K562 (cell line): ENCODE data around the gene AMMECR1L. TPM values are rescaled to one million over a fixed set of nuclear protein-coding genes. Genes with fewer than 3 reads are reported as not detected.

Experiments
- ATAC-seq: fragments of 200-7000 bp; cut with Tn5 transposase; 3 replicates; pipeline ENCODE4 v1.9.1; 2020; ENCODE audit warnings: moderate library complexity
- BruUV-seq: library from RNA; stranded (reverse); fragments of 400-500 nt; replicated peaks from 2 replicates; lab custom pipeline; 2021; lab: Mats Ljungman, UMichigan
- CTCF ChIA-PET: fragments of 300-600 bp; formaldehyde crosslinking; extraction: SDS; loops from one replicate; lab custom pipeline; 2021; ENCODE audit warnings: low intra/inter-chr PET ratio; lab: Yijun Ruan, JAX
- POLR2A ChIA-PET: fragments of 300-600, 350-650 bp; sonication (Branson Sonifier 250); formaldehyde crosslinking; extraction: SDS; loops from one replicate; lab custom pipeline; 2021; ENCODE audit warnings: antibody characterized with exemption, inconsistent platforms; lab: Yijun Ruan, JAX
- DNase-seq, 4 experiments: peaks; one replicate each; pipeline versions ENCODE4 v3.0.0 to v3.0.0-alpha.2; 2011 to 2018; ENCODE audit warnings: low spot score in 3 of 4, mixed read lengths in 3 of 4; ENCODE audit errors: extremely low read depth in 1 of 4
- FAIRE-seq: peaks from 2 replicates; lab custom pipeline; 2011; peaks lifted over from hg19 to GRCh38; lab: Jason Lieb, UNC
- H2AFZ ChIP-seq: 2 replicates; pipeline ENCODE4 v1.6.0; 2011; ENCODE audit warnings: low read depth, low read length, control low read depth, inconsistent platforms
- H3K27ac ChIP-seq: fragments of 200-600 bp; 3 replicates; pipeline ENCODE4 v1.8.0; 2011; ENCODE audit warnings: low read depth, mild to moderate bottlenecking, control low read depth, inconsistent platforms, low read length, moderate library complexity, mixed read lengths; ENCODE audit errors: extremely low read depth
- H3K27me3 ChIP-seq, 2 experiments: fragments of 300-600 bp in 1 of 2; 2 replicates in 1 of 2; 3 replicates in 1 of 2; pipeline versions ENCODE4 v1.6.0 to v1.8.0; 2011; ENCODE audit warnings: inconsistent platforms in 2 of 2, low read length in 2 of 2, mild to moderate bottlenecking in 1 of 2, mixed read lengths in 1 of 2, moderate library complexity in 1 of 2; ENCODE audit not compliant: control insufficient read depth in 2 of 2, insufficient read depth in 2 of 2
- H3K36me3 ChIP-seq: fragments of 300-600 bp; 3 replicates; pipeline ENCODE4 v1.8.0; 2011; ENCODE audit warnings: mild to moderate bottlenecking, low read length, inconsistent platforms; ENCODE audit not compliant: control insufficient read depth, insufficient read depth
- H3K4me1 ChIP-seq, 2 experiments: fragments of 200-600 bp in 1 of 2; replicated peaks in 1 of 2; 2 replicates in 1 of 2; 3 replicates in 1 of 2; pipeline versions ENCODE4 v1.5.1 to v1.8.0; 2011; ENCODE audit warnings: inconsistent platforms in 2 of 2, low read length in 2 of 2, mild to moderate bottlenecking in 1 of 2, mixed read lengths in 1 of 2, moderate library complexity in 1 of 2; ENCODE audit not compliant: control insufficient read depth in 2 of 2, insufficient read depth in 2 of 2
- H3K4me2 ChIP-seq: 2 replicates; pipeline ENCODE4 v1.6.1; 2011; ENCODE audit warnings: low read length, control low read depth, inconsistent platforms, mixed read lengths; ENCODE audit not compliant: insufficient read depth
- H3K4me3 ChIP-seq: fragments of 200-600 bp; sonication (generic), shearing (Covaris generic); 2 replicates; pipeline ENCODE4 v1.5.1; 2016; ENCODE audit warnings: control low read depth, inconsistent platforms
- H3K79me2 ChIP-seq: fragments of 200-600 bp; 3 replicates; pipeline ENCODE4 v1.8.0; 2011; ENCODE audit warnings: low read length, inconsistent platforms; ENCODE audit not compliant: control insufficient read depth, insufficient read depth
- H3K9ac ChIP-seq, 2 experiments: 2 replicates each; pipeline versions ENCODE4 v1.6.0 to v1.6.1; 2011; ENCODE audit warnings: low read depth in 2 of 2, low read length in 2 of 2, control low read depth in 1 of 2, inconsistent platforms in 1 of 2, mild to moderate bottlenecking in 1 of 2, mixed read lengths in 1 of 2; ENCODE audit not compliant: insufficient read depth in 1 of 2
- H3K9me1 ChIP-seq: one replicate; pipeline ENCODE4 v1.6.0; 2011; ENCODE audit warnings: inconsistent platforms, mild to moderate bottlenecking, low read length, moderate library complexity; ENCODE audit not compliant: control insufficient read depth, insufficient read depth
- H3K9me3 ChIP-seq: replicated peaks from 2 replicates; pipeline ENCODE4 v1.5.1; 2011; ENCODE audit warnings: low read depth, low read length, inconsistent platforms; ENCODE audit not compliant: control insufficient read depth, insufficient read depth
- H4K20me1 ChIP-seq: replicated peaks from 2 replicates; pipeline ENCODE4 v1.6.1; 2011; ENCODE audit warnings: low read length, inconsistent platforms, mixed read lengths; ENCODE audit not compliant: control insufficient read depth, insufficient read depth
- JUN ChIP-seq, 2 experiments: sonication (generic) in 1 of 2; formaldehyde crosslinking in 1 of 2; IDR thresholded peaks; 2 replicates each; pipeline versions ENCODE4 v1.6.1 to v1.8.0; 2012 to 2022; ENCODE audit warnings: borderline replicate concordance in 2 of 2, mild to moderate bottlenecking in 2 of 2, improper control_type of control experiment in 1 of 2, low read depth in 1 of 2, low read length in 1 of 2, missing genetic modification reagents in 1 of 2
- RBM17 ChIP-seq: fragments of 200-400 bp; formaldehyde crosslinking; IDR thresholded peaks from 2 replicates; pipeline ENCODE4 v1.6.1; 2017; ENCODE audit warnings: low read depth, mild to moderate bottlenecking, low read length, borderline replicate concordance
- RCOR1 ChIP-seq, 2 experiments: IDR thresholded peaks; 2 replicates each; pipeline ENCODE4 v1.6.1; 2012; ENCODE audit warnings: low read depth in 2 of 2, low read length in 2 of 2, borderline replicate concordance in 1 of 2, improper control_type of control experiment in 1 of 2
- ZFP36 ChIP-seq: fragments of 150-350 bp; IDR thresholded peaks from 2 replicates; pipeline ENCODE4 v1.6.1; 2018; ENCODE audit warnings: low read length, low read depth; ENCODE audit not compliant: partially characterized antibody
- WGBS: fragments of 100-300 bp; shearing (Covaris generic); methylation state at CpG from one replicate; pipeline ENCODE4 v1.1.6; 2016; ENCODE audit warnings: low coverage, mixed read lengths; ENCODE audit not compliant: insufficient coverage; ENCODE audit errors: missing lambda C conversion rate; 5-methylcytosine and 5-hydroxymethylcytosine counted together
- in situ Hi-C: fragments of 300-500 bp; cut with MboI; formaldehyde crosslinking; loops from 4 replicates; pipeline ENCODE4 v1.15.0; 2018; ENCODE audit warnings: inconsistent platforms, mixed read lengths
- intact Hi-C: fragments of 100-400 bp; cut with micrococcal nuclease; formaldehyde crosslinking; loops from 2 replicates; pipeline ENCODE4 v1.14.2; 2022
- polyA plus RNA-seq, 8 experiments: library from polyadenylated mRNA; depleted of rRNA in 4 of 8; stranded (reverse) in 5 of 8; unstranded in 3 of 8; fragments of >200 nt; fragmentation: Nextera tagmentation in 2 of 8; fragmentation: Illumina TruSeq in 1 of 8; extraction: Ambion mirVana in 2 of 8; extraction: Trizol in 1 of 8; gene quantifications; 2 replicates each; pipeline versions ENCODE4 v1.2.1 to v1.2.3, GENCODE V29; 2011 to 2014; ENCODE audit warnings: inconsistent platforms in 1 of 8, missing spikeins in 1 of 8
- total RNA-seq, 7 experiments: library from RNA; depleted of rRNA in 6 of 7; stranded (reverse); fragments of >200 nt in 6 of 7; fragmentation: Illumina TruSeq in 2 of 7; extraction: Trizol in 2 of 7; gene quantifications; 2 replicates each; pipeline versions ENCODE4 v1.2.1 to v1.2.3, GENCODE V29; 2011 to 2021; ENCODE audit warnings: low replicate concordance in 1 of 7
- TF ChIP-seq, protein P1 (sequence below): sonication (generic); formaldehyde crosslinking; IDR thresholded peaks from 2 replicates; pipeline ENCODE4 v1.8.0; 2022; ENCODE audit warnings: mild to moderate bottlenecking, missing genetic modification reagents
- TF ChIP-seq, protein P2 (sequence below): fragments of 450-650 bp; formaldehyde crosslinking; IDR thresholded peaks from 2 replicates; pipeline ENCODE4 v1.4.0; 2020; ENCODE audit warnings: mild to moderate bottlenecking, moderate library complexity

AMMECR1L gene
- total and polyA plus RNA-seq, 9 of the 15 experiments (the other 6 are each of a cell fraction or from before 2014, with no cell fraction given) = 3.7 to 15.3 (median 9.1) TPM

DNA sequence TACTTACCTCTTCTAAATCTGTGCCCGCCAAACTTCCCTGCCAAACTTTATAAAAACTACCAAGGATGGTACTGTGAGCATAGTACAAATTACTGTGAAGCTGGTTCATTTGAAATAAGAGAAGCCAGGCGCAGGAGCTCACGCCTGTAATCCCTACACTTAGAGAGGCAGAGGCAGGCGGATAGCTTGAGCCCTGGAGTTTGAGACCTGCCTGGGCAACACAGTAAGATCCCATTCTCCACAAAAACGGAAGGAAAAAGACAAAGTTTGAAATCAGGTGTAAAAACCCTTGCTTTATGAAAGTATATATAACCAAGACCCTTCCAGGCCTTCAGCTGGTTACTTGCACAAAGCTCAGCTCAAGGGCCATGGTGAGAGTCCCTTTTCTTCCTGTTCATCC, 5.9 kb downstream of the AMMECR1L start:
- H4K20me1 ChIP-seq = no peaks in the 10 kb centered on the region; the same call in 1 of the 2 replicates
- ChIA-PET POLR2A (interaction anchor here (0.6 to 0.7 kb wide), 2 partner anchors 143 to 586 kb away, joined by 3 to 4 read pairs; partner anchors contain the start of gene ERCC3), CTCF (no interaction called here)
- no peak overlapping the region for H3K9ac ChIP-seq
- no TSS peak for BruUV-seq
- peaks cover 62% of the 10 kb centered on the region for H3K36me3 ChIP-seq
- no peak overlapping the region for H3K4me3 ChIP-seq
- H3K79me2 ChIP-seq = peaks cover 83% of the 10 kb centered on the region
- H3K9me1 ChIP-seq = no peaks in the 10 kb centered on the region
- FAIRE-seq = no peak
- ATAC-seq = no peak
- no peaks in the 10 kb centered on the region for H3K9me3 ChIP-seq
- intact Hi-C loops = loop anchor here (10.0 kb wide), 1 partner anchor 85 kb away; no protein-coding TSS in a partner anchor
- no peak overlapping the region for H2AFZ ChIP-seq
- H3K27me3 ChIP-seq = no peaks in the 10 kb centered on the region
- no peak overlapping the region for H3K27ac ChIP-seq
- H3K4me2 ChIP-seq = no peak overlapping the region
- in situ Hi-C loops = no loop called here
- 81% methylated on average over 5 of the region's 5 CpGs for WGBS
- TF ChIP-seq, protein P1, sequence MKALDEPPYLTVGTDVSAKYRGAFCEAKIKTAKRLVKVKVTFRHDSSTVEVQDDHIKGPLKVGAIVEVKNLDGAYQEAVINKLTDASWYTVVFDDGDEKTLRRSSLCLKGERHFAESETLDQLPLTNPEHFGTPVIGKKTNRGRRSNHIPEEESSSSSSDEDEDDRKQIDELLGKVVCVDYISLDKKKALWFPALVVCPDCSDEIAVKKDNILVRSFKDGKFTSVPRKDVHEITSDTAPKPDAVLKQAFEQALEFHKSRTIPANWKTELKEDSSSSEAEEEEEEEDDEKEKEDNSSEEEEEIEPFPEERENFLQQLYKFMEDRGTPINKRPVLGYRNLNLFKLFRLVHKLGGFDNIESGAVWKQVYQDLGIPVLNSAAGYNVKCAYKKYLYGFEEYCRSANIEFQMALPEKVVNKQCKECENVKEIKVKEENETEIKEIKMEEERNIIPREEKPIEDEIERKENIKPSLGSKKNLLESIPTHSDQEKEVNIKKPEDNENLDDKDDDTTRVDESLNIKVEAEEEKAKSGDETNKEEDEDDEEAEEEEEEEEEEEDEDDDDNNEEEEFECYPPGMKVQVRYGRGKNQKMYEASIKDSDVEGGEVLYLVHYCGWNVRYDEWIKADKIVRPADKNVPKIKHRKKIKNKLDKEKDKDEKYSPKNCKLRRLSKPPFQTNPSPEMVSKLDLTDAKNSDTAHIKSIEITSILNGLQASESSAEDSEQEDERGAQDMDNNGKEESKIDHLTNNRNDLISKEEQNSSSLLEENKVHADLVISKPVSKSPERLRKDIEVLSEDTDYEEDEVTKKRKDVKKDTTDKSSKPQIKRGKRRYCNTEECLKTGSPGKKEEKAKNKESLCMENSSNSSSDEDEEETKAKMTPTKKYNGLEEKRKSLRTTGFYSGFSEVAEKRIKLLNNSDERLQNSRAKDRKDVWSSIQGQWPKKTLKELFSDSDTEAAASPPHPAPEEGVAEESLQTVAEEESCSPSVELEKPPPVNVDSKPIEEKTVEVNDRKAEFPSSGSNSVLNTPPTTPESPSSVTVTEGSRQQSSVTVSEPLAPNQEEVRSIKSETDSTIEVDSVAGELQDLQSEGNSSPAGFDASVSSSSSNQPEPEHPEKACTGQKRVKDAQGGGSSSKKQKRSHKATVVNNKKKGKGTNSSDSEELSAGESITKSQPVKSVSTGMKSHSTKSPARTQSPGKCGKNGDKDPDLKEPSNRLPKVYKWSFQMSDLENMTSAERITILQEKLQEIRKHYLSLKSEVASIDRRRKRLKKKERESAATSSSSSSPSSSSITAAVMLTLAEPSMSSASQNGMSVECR (CRISPR knock-in tag) = no peak
- TF ChIP-seq RBM17 = no peak
- no peak for TF ChIP-seq JUN (IDR thresholded peaks at IDR 0.05; ENCODE audit: borderline replicate concordance, low read depth, low read length)
- no peak for TF ChIP-seq JUN (CRISPR knock-in tag; IDR thresholded peaks at IDR 0.05; ENCODE audit: borderline replicate concordance)
- TF ChIP-seq RCOR1 (IDR thresholded peaks at IDR 0.05; ENCODE audit: borderline replicate concordance in 1 of 2, low read depth in 2 of 2, low read length in 2 of 2) = no peak
- TF ChIP-seq, protein P2, sequence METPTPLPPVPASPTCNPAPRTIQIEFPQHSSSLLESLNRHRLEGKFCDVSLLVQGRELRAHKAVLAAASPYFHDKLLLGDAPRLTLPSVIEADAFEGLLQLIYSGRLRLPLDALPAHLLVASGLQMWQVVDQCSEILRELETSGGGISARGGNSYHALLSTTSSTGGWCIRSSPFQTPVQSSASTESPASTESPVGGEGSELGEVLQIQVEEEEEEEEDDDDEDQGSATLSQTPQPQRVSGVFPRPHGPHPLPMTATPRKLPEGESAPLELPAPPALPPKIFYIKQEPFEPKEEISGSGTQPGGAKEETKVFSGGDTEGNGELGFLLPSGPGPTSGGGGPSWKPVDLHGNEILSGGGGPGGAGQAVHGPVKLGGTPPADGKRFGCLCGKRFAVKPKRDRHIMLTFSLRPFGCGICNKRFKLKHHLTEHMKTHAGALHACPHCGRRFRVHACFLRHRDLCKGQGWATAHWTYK (CRISPR knock-in tag) = no peak
- no peak for TF ChIP-seq ZFP36
- H3K4me1 ChIP-seq = peaks cover 6 to 9% of the 10 kb centered on the region in 2 experiments; a peak in 3 of 5 replicates
- no peak for DNase-seq
